ENCODE results near the gene TUBA1B. TPM values are rescaled to one million over a fixed set of nuclear protein-coding genes. Genes with fewer than 3 reads are reported as not detected.
"Not testable (repeated sequence)": the region's sequence is repeated elsewhere in the genome, so short reads cannot be mapped to it uniquely, and the experiment has no call there.

Gene TUBA1B
- total RNA-seq, 2 experiments from 2014 or later = 2,573 to 2,575 TPM

DNA sequence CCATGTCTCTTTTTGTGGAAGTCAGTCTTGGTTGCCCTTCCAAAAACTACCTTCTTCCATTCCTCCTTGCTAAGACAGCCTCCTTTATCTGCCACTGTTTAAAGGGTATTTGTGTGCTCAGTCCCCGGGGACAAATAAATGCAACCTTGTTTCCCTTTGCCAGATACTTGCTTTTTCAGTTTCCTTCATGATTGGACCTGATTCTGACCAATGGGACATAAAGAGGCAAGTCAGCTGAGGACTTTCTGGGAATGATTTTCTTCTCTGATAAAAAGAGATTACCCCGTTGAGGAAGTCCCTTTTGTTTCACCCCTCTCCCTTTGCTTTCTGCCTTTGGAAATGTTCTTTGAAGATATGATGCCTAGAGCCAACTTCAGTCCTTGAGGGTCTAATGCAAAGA is 7.4 kb upstream of the TUBA1B start:
- Mint-ChIP-seq H3K4me1 (ENCODE audit: low read depth) (peaks cover 7% of the 10 kb centered on the region), H3K27ac (no peak overlapping the region), H3K36me3 (peaks cover 3% of the 10 kb centered on the region), H3K27me3 (no peaks in the 10 kb centered on the region), H3K4me3 (no peak overlapping the region), H3K9me3 (no peaks in the 10 kb centered on the region)
- POLR2A ChIA-PET = no interaction called here
- no peak for DNase-seq
- intact Hi-C loops (cut with micrococcal nuclease) = no loop called here
- CTCF ChIA-PET = interaction anchor here (1.1 to 1.5 kb wide), 2 partner anchors 40 to 50 kb away, joined by 3 to 4 read pairs; no protein-coding TSS in a partner anchor

DNA sequence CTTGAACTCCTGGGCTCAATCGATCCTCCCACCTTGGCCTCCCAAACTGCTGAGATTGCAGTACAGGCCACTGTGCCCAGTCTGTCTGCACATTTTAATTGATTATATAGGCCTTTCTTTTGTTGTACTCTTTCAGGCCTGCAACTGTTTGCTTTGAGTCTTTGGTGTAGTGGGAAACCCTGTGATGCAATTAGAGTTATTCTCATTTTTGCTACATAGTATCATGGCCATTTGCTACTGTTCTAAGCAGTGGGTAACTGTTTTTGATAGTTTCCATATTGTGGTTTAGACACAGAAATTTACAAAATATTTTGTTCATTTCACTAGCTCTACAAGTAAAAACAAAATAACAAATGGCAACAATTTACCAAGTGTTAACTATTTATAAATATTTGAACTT is 6.3 kb upstream of the TUBA1B start:
- Mint-ChIP-seq H3K9me3 (no peaks in the 10 kb centered on the region), H3K36me3 (peaks cover 3% of the 10 kb centered on the region), H3K4me1 (ENCODE audit: low read depth) (peaks cover 18% of the 10 kb centered on the region), H3K4me3 (no peak overlapping the region), H3K27me3 (no peaks in the 10 kb centered on the region), H3K27ac (no peak overlapping the region)
- intact Hi-C loops (cut with micrococcal nuclease) = no loop called here
- no peak for DNase-seq
- CTCF ChIA-PET = interaction anchor here (0.6 to 1.5 kb wide), 5 partner anchors 39 to 149 kb away, joined by 3 to 5 read pairs (median 3); no protein-coding TSS in a partner anchor
- POLR2A ChIA-PET = no interaction called here

DNA sequence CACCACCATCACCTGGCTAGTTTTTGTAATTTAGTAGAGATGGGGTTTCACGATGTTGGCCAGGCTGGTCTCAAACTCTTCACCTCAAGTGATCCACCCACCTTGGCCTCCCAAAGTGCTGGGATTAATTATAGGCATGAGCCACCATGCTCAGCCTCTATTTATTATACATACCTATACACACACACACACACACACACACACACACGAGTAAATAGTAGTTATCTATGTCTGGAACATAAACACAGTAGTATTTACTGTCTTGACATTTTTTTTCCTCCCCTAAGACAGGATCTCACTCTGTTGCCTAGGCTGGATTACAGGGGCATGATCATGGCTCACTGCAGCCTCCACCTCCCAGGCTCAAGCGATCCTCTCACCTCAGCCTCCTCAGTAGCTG is 5.8 kb upstream of the TUBA1B start:
- H3K36me3 Mint-ChIP-seq; H3K9me3 Mint-ChIP-seq; DNase-seq; H3K27ac Mint-ChIP-seq; H3K27me3 Mint-ChIP-seq; H3K4me3 Mint-ChIP-seq; intact Hi-C loops (cut with micrococcal nuclease); POLR2A ChIA-PET: not testable (repeated sequence)
- peaks cover 23% of the 10 kb centered on the region for H3K4me1 Mint-ChIP-seq (ENCODE audit: low read depth)
- CTCF ChIA-PET = interaction anchor here (1.4 to 1.5 kb wide), 2 partner anchors 38 to 149 kb away, joined by 3 to 4 read pairs; no protein-coding TSS in a partner anchor

DNA sequence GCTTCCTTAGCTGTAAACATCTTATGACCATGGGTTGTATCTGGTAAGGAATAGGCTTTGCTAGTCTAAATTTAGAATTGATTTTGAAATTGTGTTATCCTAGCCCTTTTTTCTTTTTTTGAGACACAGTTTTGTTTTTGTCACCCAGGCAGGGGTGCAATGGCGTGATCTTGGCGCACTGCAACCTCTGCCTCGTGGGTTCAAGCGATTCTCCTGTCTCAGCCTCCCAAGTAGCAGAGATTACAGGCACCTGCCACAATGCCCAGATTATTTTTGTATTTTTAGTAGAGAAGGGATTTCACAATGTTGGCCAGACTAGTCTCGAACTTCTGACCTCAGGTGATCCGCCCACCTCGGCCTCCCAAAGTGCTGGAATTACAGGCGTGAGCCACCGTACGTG is 2.4 kb upstream of the TUBA1B start:
- Mint-ChIP-seq H3K27me3 (peaks cover 7% of the 10 kb centered on the region), H3K9me3 (no peaks in the 10 kb centered on the region), H3K27ac (no peak overlapping the region), H3K36me3 (peaks cover 29% of the 10 kb centered on the region), H3K4me1 (ENCODE audit: low read depth) (peaks cover 38% of the 10 kb centered on the region), H3K4me3 (peak overlapping the region; percentile 20)
- ChIA-PET POLR2A (interaction anchor here (0.6 to 4.7 kb wide), 3 partner anchors 41 to 233 kb away, joined by 3 to 71 read pairs (median 5); partner anchors contain the start of gene TUBA1A), CTCF (interaction anchor here (4.3 to 4.4 kb wide), 2 partner anchors 23 to 101 kb away, joined by 32 read pairs; partner anchors contain the start of gene LMBR1L)
- intact Hi-C loops (cut with micrococcal nuclease) = loop anchor here (5.0 kb wide), 1 partner anchor 76 kb away; no protein-coding TSS in a partner anchor
- DNase-seq = no peak

DNA sequence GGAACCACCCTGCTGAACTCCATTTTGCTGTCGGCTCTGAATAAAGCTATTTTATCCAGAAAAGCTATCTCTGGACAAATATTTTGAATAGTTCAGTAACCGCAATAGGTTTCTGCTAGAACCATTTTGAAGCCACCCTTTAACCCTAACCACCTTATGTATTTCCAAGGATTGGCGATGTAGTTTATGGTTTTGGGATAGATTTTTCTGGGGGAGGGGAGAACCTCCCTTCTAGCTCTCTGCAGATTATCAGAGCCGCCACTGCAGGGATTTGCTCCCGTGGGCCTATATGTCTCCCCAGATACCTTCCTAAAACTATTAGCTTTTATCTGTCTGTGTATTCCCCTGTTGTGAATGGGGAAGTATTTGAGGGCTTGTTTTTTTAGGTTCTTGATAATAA is 1.8 kb upstream of the TUBA1B start:
- H3K9me3 Mint-ChIP-seq = no peaks in the 10 kb centered on the region
- peaks cover 37% of the 10 kb centered on the region for H3K4me1 Mint-ChIP-seq (ENCODE audit: low read depth)
- peaks cover 31% of the 10 kb centered on the region for H3K36me3 Mint-ChIP-seq
- intact Hi-C loops (cut with micrococcal nuclease) = loop anchor here (5.0 kb wide), 1 partner anchor 76 kb away; no protein-coding TSS in a partner anchor
- DNase-seq = no peak
- ChIA-PET POLR2A (interaction anchor here (0.6 to 4.7 kb wide), 6 partner anchors 41 to 234 kb away, joined by 3 to 71 read pairs (median 18); partner anchors contain the start of genes ARF3, RHEBL1, TUBA1A and TUBA1C), CTCF (interaction anchor here (0.7 to 4.4 kb wide), 4 partner anchors 22 to 101 kb away, joined by 3 to 32 read pairs (median 24); partner anchors contain the start of genes LMBR1L and RHEBL1)
- H3K27me3 Mint-ChIP-seq = peaks cover 7% of the 10 kb centered on the region
- H3K4me3 Mint-ChIP-seq = peak overlapping the region; percentile 86
- H3K27ac Mint-ChIP-seq = peak overlapping the region; percentile 89

DNA sequence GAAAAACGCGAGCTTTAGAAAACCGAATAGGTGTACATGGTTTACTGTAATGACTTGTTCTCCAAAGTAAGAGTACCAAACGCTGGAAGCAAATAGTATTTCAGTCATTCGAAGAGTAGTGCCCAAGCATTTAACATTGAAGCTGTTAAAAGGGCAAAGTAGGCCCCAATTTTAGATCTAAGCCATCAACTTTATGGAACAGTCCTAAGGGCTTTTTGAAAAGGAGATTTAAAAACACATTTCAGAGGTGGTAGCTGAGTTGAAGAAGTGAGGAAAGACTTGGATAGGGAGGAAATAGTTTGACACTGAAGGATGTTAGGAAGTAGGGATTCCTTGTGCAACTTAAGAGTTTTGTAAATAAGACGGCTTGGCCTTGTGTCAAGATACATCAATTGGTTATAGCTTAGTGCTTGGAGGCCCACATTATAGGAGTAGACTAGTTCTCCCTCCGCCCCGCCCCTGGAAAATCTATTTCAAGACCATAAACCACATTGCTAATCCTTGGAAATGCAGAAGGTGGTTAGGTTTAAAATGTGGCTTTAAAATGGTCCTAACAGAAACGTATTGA is 783 bp upstream of the TUBA1B start:
- Mint-ChIP-seq H3K4me1 (ENCODE audit: low read depth) (peaks cover 45% of the 10 kb centered on the region), H3K4me3 (peak overlapping the region; percentile 86), H3K36me3 (peaks cover 41% of the 10 kb centered on the region), H3K27ac (peak overlapping the region; percentile 89), H3K9me3 (no peaks in the 10 kb centered on the region), H3K27me3 (peaks cover 7% of the 10 kb centered on the region)
- ChIA-PET CTCF (interaction anchor here (0.8 to 4.4 kb wide), 8 partner anchors 21 to 155 kb away, joined by 3 to 36 read pairs (median 22); partner anchors contain the start of genes DHH, LMBR1L, RHEBL1 and TUBA1A), POLR2A (interaction anchor here (0.5 to 4.7 kb wide), 24 partner anchors 8 to 280 kb away, joined by 3 to 71 read pairs (median 5); partner anchors contain the start of genes DDX23, DHH, LMBR1L and RHEBL1)
- no peak for DNase-seq
- intact Hi-C loops (cut with micrococcal nuclease) = loop anchor here (1.0 to 5.0 kb wide), 5 partner anchors 43 to 415 kb away; partner anchors contain the start of genes CCNT1 and TUBA1C

DNA sequence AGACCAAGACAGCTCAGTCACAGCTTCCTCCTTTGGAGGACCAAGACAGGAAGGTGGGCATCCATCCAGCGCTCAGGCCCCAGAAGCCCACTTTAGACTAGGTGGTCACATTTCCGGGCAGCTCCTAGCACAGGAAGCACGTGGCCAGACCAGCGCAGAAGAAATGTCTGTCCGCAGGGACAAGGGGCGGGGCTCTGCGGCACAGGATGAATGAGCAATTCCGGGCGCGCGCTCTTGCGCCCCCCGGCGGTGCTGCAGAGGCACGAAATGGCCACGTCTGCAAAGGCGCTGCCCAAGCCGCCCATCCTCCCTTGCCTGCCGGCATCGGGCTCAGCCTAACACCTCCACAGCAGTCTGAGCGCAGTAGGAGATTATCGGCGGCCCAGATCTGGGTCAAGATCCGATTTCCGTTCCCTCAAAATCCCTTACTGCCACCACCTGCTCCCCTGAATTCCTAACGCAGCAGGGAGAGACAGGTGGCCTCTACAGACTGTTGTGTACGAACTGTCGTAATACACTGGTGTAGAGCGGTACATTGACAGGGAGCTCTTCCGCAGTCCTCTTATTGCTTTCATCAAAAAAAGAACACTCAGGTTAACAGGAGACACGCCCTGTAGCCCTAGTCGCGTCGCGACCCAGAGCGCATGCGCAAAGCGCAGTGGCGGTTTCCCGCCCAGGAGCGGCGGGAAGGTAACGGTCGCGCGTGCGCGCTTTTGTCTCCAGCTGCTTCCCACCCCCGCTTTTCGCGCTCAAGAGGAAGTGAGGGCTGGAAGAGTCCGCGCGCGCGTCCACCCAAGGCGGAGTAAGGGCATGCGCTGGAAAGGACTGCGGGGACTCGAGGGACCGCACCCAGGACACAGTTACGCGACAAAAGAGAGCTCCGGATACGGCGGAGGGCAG is 794 bp downstream of the TUBA1B start:
- Mint-ChIP-seq H3K27ac (peak overlapping the region; percentile 99), H3K27me3 (peaks cover 7% of the 10 kb centered on the region), H3K9me3 (no peaks in the 10 kb centered on the region), H3K4me1 (ENCODE audit: low read depth) (peaks cover 46% of the 10 kb centered on the region), H3K36me3 (peaks cover 44% of the 10 kb centered on the region), H3K4me3 (peak overlapping the region; percentile 97)
- peak; percentile 96 for DNase-seq
- CTCF ChIA-PET = interaction anchor here (0.6 to 4.4 kb wide), 20 partner anchors 20 to 277 kb away, joined by 3 to 36 read pairs (median 5); partner anchors contain the start of genes DHH, LMBR1L, RHEBL1 and TUBA1A
- intact Hi-C loops (cut with micrococcal nuclease) = loop anchor here (1.0 to 5.0 kb wide), 9 partner anchors 20 to 414 kb away; partner anchors contain the start of genes CCNT1, LMBR1L, TUBA1A and TUBA1C
- POLR2A ChIA-PET = interaction anchor here (0.5 to 4.7 kb wide), 32 partner anchors 9 to 1919 kb away, joined by 3 to 71 read pairs (median 4); partner anchors contain the start of genes DDX23, DHH, FKBP11 and KANSL2

- H3K27me3 Mint-ChIP-seq = peaks cover 7% of the 10 kb centered on the region
- H3K9me3 Mint-ChIP-seq = no peaks in the 10 kb centered on the region
- H3K4me3 Mint-ChIP-seq = peak overlapping the region; percentile 97
- DNase-seq = no peak
- intact Hi-C loops (cut with micrococcal nuclease) = loop anchor here (1.0 to 5.0 kb wide), 8 partner anchors 19 to 413 kb away; partner anchors contain the start of genes CCNT1, LMBR1L and TUBA1A
- peak overlapping the region; percentile 99 for H3K27ac Mint-ChIP-seq
- peaks cover 44% of the 10 kb centered on the region for H3K36me3 Mint-ChIP-seq
- peaks cover 46% of the 10 kb centered on the region for H3K4me1 Mint-ChIP-seq (ENCODE audit: low read depth)
- ChIA-PET POLR2A (interaction anchor here (0.5 to 4.7 kb wide), 15 partner anchors 8 to 1918 kb away, joined by 3 to 71 read pairs (median 6); partner anchors contain the start of genes DHH, FKBP11, LMBR1L and RHEBL1), CTCF (interaction anchor here (1.0 to 4.4 kb wide), 13 partner anchors 19 to 276 kb away, joined by 3 to 36 read pairs (median 6); partner anchors contain the start of genes LMBR1L and TUBA1A)
Observed at GRCh38 chr12:49129332-49130150, 1.7 kb downstream of the TUBA1B start.

- H3K36me3 Mint-ChIP-seq = peaks cover 44% of the 10 kb centered on the region
- H3K9me3 Mint-ChIP-seq; intact Hi-C loops (cut with micrococcal nuclease); DNase-seq; H3K27me3 Mint-ChIP-seq: not testable (repeated sequence)
- peak overlapping the region; percentile 70 for H3K27ac Mint-ChIP-seq
- H3K4me3 Mint-ChIP-seq = peak overlapping the region; percentile 54
- peaks cover 35% of the 10 kb centered on the region for H3K4me1 Mint-ChIP-seq (ENCODE audit: low read depth)
- CTCF ChIA-PET = interaction anchor here (1.4 to 1.9 kb wide), 3 partner anchors 17 to 64 kb away, joined by 4 to 9 read pairs (median 6); no protein-coding TSS in a partner anchor
- POLR2A ChIA-PET = interaction anchor here (0.8 to 1.1 kb wide), 4 partner anchors 15 to 64 kb away, joined by 3 to 6 read pairs (median 3); partner anchors contain the start of gene LMBR1L
Observed at GRCh38 chr12:49127971-49128370, 3.2 kb downstream of the TUBA1B start.

GRCh38 chr12:49126852-49127763 is 4.1 kb downstream of the TUBA1B start:
- peaks cover 27% of the 10 kb centered on the region for H3K4me1 Mint-ChIP-seq (ENCODE audit: low read depth)
- H3K9me3 Mint-ChIP-seq = no peaks in the 10 kb centered on the region
- H3K27me3 Mint-ChIP-seq = peaks cover 7% of the 10 kb centered on the region
- no peak for DNase-seq
- H3K27ac Mint-ChIP-seq = peak overlapping the region; percentile 70
- intact Hi-C loops (cut with micrococcal nuclease) = no loop called here
- POLR2A ChIA-PET = interaction anchor here (0.6 to 1.1 kb wide), 6 partner anchors 14 to 546 kb away, joined by 3 to 6 read pairs (median 3); partner anchors contain the start of genes LMBR1L and RHEBL1
- peaks cover 44% of the 10 kb centered on the region for H3K36me3 Mint-ChIP-seq
- CTCF ChIA-PET = interaction anchor here (0.7 to 1.9 kb wide), 4 partner anchors 16 to 840 kb away, joined by 3 to 9 read pairs (median 5); no protein-coding TSS in a partner anchor
- peak overlapping the region; percentile 18 for H3K4me3 Mint-ChIP-seq
